IPS-NIHi11 (cell line): Measurements from ENCODE around the gene BHLHE23.

Experiments used
- DNase-seq: peaks from one replicate; pipeline ENCODE4 v3.0.0; 2012; ENCODE audit warnings: mixed read lengths, low spot score

BHLHE23 gene

GRCh38 chr20:63025534-63026331 is 19.0 kb upstream of the BHLHE23 start:
- no peak for DNase-seq

DNA sequence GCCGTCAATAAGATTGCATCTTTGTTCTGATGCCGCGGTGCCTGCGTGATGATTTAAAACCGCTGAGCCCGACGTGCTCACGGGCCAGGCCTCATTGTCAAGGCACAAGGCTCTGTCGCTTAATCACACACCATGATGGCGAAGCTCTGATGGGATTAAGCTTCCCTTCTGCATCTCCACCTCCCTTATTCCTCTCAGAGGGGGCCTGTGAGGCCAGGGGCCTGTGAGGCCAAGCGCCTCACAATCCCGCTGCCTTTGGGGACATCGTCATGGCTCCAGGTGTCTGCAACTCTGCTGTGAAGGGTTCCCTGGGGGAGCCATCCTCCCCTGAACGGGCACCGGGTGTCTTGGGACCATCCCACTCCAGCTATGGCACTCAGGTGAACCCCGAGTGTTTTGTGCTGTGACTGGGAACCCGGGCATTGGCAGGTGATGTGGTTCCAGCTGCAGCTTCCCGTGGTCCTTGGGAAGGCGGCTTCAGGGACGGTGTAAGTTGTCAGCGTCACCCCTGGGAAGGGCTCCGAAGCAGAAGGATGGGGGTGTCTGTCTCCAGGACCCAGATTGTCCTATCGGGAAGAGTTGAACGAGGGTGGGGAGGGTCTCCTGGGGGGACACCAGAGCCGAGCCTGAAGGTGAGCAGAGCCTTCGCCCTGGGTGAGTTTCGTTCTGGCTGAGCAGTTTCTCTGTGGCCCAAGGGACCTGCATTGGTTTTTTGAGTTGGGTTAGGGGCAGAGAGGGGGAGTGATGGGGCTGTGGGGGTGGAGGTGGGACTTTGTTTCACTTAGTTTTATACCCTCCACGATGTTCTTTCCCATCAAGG is 18.0 kb upstream of the BHLHE23 start:
- DNase-seq = no peak

- DNase-seq = no peak
Measured at GRCh38 chr20:63023936-63024571, 17.3 kb upstream of the BHLHE23 start.

- DNase-seq = no peak
Measured at GRCh38 chr20:63023071-63023935, 16.5 kb upstream of the BHLHE23 start.

- no peak for DNase-seq
Measured at GRCh38 chr20:63022501-63022900, 15.7 kb upstream of the BHLHE23 start.

- DNase-seq = no peak
Measured at GRCh38 chr20:63021356-63022321, 14.9 kb upstream of the BHLHE23 start.

GRCh38 chr20:63020681-63021080 is 13.9 kb upstream of the BHLHE23 start:
- no peak for DNase-seq

DNA sequence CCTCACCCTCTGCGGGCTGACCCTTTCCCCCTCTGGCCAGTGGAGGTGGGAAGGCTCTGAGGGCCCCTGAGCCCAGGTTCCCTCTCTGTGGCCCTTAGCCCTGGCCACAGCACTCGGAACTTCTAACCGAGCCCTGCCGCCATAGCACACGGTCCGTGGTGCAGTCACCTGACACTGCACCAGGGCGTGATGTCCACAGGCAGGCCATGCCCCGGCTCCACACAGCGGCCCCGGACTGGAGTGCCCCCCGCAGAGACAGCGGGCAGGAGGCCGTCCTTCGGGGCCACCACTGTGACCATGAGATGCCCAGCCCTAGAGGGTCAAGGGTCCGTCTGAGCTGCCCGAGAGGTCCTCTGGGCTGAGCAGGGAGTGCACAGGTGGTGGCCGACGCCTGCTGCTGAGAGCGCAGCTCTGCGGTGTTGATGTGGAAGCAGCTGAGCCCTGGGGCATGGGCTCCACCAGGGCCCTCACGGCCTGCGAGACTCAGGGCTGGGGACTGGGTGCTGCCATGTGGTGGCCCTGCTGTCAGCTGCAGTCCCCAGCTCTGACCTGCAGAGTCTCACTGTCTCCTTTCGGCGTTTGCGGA is 11.2 kb upstream of the BHLHE23 start:
- no peak for DNase-seq

DNA sequence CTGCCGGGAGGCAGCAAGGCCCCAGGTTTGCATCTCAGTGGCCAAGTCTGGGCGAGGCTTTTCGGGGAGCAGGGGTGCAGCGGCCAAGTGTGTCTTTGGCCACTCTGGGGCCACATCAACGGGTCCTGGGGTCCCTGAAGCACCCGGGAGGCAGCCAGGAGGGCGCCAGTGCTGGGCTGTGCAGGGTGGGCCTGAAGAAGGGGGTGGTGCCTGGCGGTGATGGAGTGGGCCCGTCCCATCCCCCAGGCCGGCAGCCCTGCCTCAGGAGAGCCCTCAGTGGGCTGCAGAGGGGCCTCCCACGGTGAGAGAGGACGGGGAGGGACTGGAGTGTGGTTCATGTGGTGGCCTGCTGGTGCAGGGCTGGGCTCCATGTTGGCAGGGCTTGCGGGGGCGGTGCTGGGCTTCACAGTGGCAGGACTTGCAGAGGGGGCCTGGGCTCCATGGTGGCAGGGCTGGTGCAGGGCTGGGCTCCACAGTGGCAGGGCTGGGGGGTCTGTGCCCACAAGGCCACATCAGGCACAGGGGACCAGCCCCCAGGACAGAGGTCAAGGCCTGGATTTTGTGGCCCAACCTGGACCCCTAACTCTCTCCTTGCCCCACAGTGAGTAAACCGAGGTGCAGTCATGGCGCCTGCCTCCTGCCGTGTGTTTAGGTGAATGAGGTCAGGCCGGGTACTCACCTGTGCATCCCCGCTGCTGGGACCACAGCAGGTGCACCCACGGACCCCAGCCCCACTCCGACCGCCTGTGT is 10.5 kb upstream of the BHLHE23 start:
- no peak for DNase-seq

DNA sequence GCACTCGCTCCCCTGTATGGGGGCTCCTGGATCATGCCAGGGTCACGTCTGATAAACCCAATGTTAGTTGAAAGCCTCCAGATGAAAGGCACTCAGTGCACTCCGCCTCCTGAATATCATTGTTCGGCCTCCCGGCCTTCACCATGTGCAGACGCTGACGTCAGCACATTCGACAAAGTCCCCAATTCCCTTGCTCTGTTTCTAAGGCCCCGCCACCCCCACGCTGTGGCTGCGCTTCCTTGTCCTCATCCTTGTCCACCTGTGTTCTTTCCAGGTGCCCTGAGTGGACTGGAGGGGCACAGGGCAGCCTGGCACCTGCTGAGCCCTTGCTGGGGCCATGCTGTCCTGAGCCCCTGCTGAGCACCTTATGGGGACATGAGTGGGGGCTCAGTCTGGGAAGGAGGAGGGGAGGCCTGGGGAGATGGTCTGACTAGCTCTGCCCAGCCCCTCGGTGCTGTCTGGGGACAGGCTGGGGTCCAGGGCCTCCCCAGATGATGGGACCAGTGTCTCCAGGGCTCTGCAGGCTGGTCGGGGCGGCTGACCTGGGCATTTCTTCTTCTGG is 9.8 kb upstream of the BHLHE23 start:
- no peak for DNase-seq

DNA sequence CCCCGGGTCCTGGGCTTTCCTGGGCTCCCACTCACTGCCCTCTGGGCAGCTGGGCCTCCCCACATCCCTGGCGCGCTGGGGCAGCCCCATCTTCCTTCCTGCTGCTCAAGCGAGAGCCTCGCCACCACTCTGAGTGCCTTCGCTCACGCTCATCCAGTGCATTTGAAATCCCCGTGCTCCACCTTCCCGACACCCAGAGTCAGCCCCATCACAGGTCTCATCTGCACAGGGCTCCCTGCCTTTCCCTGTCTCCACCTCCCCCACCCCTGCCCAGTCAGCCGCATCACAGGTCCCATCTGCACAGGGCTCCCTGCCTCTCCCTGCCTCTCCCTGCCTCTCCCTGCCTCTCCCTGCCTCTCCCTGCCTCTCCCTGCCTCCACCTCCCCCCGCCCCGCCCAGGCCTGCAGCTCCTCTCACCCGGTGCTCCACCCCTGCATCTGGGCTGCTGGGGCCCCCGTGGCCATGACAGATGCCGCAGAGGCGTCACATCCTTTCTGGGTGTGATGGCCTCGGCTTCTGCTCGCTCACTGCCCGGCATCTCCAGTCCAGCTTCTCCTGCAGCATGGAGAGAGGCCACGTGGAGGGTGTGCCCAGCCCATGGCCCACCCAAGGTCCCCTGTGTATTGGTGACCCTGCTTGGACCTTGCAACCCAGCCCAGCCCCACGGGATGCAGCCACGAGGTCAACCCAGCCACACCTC is 9.0 kb upstream of the BHLHE23 start:
- no peak for DNase-seq

GRCh38 chr20:63015147-63015661 is 8.4 kb upstream of the BHLHE23 start:
- no peak for DNase-seq

DNA sequence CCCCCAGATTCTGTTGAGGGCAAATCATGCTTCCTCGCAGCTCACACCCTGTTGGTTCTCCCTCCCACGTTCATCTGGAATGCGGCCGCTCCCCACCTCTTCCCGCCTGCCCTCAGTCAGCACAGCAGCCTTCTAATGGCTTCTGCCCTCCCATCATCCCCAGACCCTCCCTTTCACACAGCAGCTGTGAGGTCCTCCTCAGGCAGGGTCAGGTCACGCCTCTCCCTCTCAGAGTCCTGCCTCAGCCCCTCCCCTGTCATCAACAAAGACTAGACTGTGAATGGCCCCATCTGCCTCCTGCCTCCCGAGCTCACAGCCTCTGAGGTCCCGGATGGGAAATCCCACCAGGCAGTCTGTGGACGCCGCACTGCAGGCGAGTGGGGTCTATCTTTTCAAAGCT is 7.9 kb upstream of the BHLHE23 start:
- peak; percentile 78 for DNase-seq

- DNase-seq = no peak
Measured at GRCh38 chr20:63014287-63014686, 7.5 kb upstream of the BHLHE23 start.

DNA sequence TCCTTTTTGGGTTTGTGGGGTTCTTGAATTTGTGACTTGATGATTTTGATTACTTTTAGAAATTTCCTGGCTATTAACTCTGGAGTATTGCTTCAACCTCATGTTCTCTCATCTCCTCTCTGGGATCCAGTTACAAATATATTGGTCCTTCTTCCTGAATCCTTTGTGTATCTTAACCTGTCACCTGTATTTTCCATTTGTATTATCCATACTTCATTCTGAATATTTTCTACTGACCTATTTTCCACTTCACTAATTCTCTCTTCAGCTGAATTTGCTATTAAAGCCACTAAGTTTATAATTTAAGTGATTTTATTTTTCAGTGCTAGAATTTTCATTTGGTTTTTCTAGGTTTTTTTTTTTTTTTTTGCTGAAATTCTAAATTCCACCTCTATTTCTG is 6.4 kb upstream of the BHLHE23 start:
- DNase-seq = no peak

- DNase-seq = no peak
Measured at GRCh38 chr20:63011798-63012197, 5.0 kb upstream of the BHLHE23 start.

- DNase-seq = no peak
Measured at GRCh38 chr20:63009988-63010769, 3.4 kb upstream of the BHLHE23 start.
